ENCODE data around the gene GAB2. TPM values are rescaled to one million over a fixed set of nuclear protein-coding genes. Genes with fewer than 3 reads are reported as not detected.

The GAB2 gene
- total RNA-seq, 1 donor from 2014 or later: 6.6 TPM

DNA sequence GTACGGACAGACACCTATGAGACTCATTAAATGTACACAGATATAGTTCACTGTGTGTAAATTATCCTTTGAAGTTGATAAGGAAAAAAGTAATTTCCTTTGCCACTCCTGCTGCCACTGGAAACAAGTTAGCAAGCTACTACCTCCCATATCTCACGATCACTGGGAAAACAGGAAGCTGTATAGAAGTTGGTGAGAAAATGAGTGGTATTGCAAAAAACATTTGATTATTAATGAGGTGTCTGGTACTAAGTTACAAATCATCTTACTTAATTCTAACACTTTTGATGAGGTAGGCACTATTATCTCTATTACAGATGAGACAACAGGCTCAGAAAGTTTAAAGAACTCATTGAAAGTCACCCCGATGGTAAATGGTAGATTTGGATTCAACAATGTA, 68.5 kb downstream of the GAB2 start:
- DNase-seq (ENCODE audit: low read depth) (no peak), FAIRE-seq (no peak)
- H3K4me3 ChIP-seq (ENCODE audit: low read depth, low read length): no peak overlapping the region
- no peaks in the 10 kb centered on the region for H3K36me3 ChIP-seq (ENCODE audit: control insufficient read depth, insufficient read depth, low read length)
- TF ChIP-seq, protein P1, sequence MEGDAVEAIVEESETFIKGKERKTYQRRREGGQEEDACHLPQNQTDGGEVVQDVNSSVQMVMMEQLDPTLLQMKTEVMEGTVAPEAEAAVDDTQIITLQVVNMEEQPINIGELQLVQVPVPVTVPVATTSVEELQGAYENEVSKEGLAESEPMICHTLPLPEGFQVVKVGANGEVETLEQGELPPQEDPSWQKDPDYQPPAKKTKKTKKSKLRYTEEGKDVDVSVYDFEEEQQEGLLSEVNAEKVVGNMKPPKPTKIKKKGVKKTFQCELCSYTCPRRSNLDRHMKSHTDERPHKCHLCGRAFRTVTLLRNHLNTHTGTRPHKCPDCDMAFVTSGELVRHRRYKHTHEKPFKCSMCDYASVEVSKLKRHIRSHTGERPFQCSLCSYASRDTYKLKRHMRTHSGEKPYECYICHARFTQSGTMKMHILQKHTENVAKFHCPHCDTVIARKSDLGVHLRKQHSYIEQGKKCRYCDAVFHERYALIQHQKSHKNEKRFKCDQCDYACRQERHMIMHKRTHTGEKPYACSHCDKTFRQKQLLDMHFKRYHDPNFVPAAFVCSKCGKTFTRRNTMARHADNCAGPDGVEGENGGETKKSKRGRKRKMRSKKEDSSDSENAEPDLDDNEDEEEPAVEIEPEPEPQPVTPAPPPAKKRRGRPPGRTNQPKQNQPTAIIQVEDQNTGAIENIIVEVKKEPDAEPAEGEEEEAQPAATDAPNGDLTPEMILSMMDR (IDR thresholded peaks at IDR 0.05; ENCODE audit: insufficient read depth, low read length, severe bottlenecking): no peak
- H3K27me3 ChIP-seq (ENCODE audit: control insufficient read depth, insufficient read depth, low read length): no peaks in the 10 kb centered on the region

GRCh38 chr11:78347956-78348355, 69.7 kb downstream of the GAB2 start:
- Histone ChIP-seq H3K36me3 (ENCODE audit: control insufficient read depth, insufficient read depth, low read length) (no peaks in the 10 kb centered on the region), H3K27me3 (ENCODE audit: control insufficient read depth, insufficient read depth, low read length) (no peaks in the 10 kb centered on the region), H3K4me3 (ENCODE audit: low read depth, low read length) (no peak overlapping the region)
- DNase-seq (ENCODE audit: low read depth): no peak
- FAIRE-seq: no peak
- TF ChIP-seq, protein P1 (IDR thresholded peaks at IDR 0.05; ENCODE audit: insufficient read depth, low read length, severe bottlenecking): no peak

GRCh38 chr11:78346799-78347198, 70.8 kb downstream of the GAB2 start:
- no peak for FAIRE-seq
- TF ChIP-seq, protein P1 (IDR thresholded peaks at IDR 0.05; ENCODE audit: insufficient read depth, low read length, severe bottlenecking): no peak
- DNase-seq (ENCODE audit: low read depth): peak; percentile 9
- Histone ChIP-seq H3K27me3 (ENCODE audit: control insufficient read depth, insufficient read depth, low read length) (no peaks in the 10 kb centered on the region), H3K4me3 (ENCODE audit: low read depth, low read length) (no peak overlapping the region), H3K36me3 (ENCODE audit: control insufficient read depth, insufficient read depth, low read length) (no peaks in the 10 kb centered on the region)

DNA sequence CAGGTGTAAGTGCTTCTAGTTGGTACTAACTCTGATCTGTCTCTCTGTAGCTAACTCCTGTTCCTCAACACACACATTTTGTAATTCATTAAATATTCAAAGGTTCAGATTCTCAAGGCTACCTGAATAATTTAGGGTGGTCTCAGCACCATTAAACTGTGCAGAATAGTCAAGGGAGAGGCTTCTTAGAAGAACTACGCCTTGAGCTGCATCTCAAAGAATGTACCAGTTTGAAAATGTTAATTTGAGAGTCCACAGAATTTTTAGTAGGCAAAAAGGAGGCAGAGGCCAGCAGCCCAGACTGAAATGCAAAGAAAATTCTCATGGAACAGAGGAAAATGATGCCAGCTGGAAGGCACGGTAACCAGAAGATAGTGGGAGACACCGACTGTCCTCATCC, 72.2 kb downstream of the GAB2 start:
- no peak for FAIRE-seq

DNA sequence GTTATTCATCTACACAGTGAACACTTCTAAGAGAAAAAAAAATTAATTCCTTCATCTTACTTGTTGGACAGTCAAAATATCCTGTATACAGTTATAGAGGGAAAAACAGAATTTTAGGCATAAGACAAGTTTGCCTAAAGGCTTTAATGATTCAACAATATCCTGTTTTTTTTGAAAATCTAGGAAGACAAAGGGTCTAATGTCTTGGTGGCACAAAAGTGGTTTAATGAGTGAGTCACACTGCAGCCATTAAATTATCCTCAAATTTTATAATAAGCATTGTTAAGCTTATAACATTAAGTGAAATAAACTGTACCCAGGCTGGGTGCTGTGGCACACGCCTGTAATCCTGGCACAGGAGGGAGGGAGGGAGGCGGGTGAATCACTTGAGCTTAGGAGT, 72.9 kb downstream of the GAB2 start:
- no peak overlapping the region for H3K4me3 ChIP-seq (ENCODE audit: low read depth, low read length)
- H3K36me3 ChIP-seq (ENCODE audit: control insufficient read depth, insufficient read depth, low read length): no peaks in the 10 kb centered on the region
- DNase-seq (ENCODE audit: low read depth) (no peak), FAIRE-seq (no peak)
- H3K27me3 ChIP-seq (ENCODE audit: control insufficient read depth, insufficient read depth, low read length): no peaks in the 10 kb centered on the region
- TF ChIP-seq, protein P1 (IDR thresholded peaks at IDR 0.05; ENCODE audit: insufficient read depth, low read length, severe bottlenecking): no peak

More for the DNA sequence above, 72.2 kb downstream of the GAB2 start:
- DNase-seq (ENCODE audit: low read depth): no peak
- TF ChIP-seq, protein P1 (IDR thresholded peaks at IDR 0.05; ENCODE audit: insufficient read depth, low read length, severe bottlenecking): no peak
- Histone ChIP-seq H3K4me3 (ENCODE audit: low read depth, low read length) (no peak overlapping the region), H3K36me3 (ENCODE audit: control insufficient read depth, insufficient read depth, low read length) (no peaks in the 10 kb centered on the region), H3K27me3 (ENCODE audit: control insufficient read depth, insufficient read depth, low read length) (no peaks in the 10 kb centered on the region)

- TF ChIP-seq, protein P1 (IDR thresholded peaks at IDR 0.05; ENCODE audit: insufficient read depth, low read length, severe bottlenecking): no peak
- Histone ChIP-seq H3K4me3 (ENCODE audit: low read depth, low read length) (no peak overlapping the region), H3K27me3 (ENCODE audit: control insufficient read depth, insufficient read depth, low read length) (peaks cover 2% of the 10 kb centered on the region), H3K36me3 (ENCODE audit: control insufficient read depth, insufficient read depth, low read length) (no peaks in the 10 kb centered on the region)
- peak; percentile 13 for DNase-seq (ENCODE audit: low read depth)
- FAIRE-seq: no peak
These were observed 73.5 kb downstream of the GAB2 start for GRCh38 chr11:78344094-78344493.
